PFSK-1 (cell line): ENCODE measurements around the gene FSTL1.

Experiments
- POLR2AphosphoS5 ChIP-seq: IDR thresholded peaks from 2 replicates; pipeline ENCODE4 v1.6.1; 2012; ENCODE audit warnings: low read depth, mild to moderate bottlenecking, control low read depth, low read length, moderate library complexity
- SIN3A ChIP-seq: IDR thresholded peaks from 2 replicates; pipeline ENCODE4 v1.6.1; 2012; ENCODE audit warnings: mild to moderate bottlenecking, low read length, moderate library complexity, borderline replicate concordance; ENCODE audit not compliant: insufficient read depth
- TAF1 ChIP-seq: IDR thresholded peaks from 2 replicates; pipeline ENCODE4 v1.6.1; 2012; ENCODE audit warnings: low read length, control low read depth, borderline replicate concordance; ENCODE audit not compliant: insufficient read depth
- TF ChIP-seq, protein P1 (sequence below), 2 experiments: IDR thresholded peaks; 2 replicates each; pipeline versions ENCODE4 v1.6.1 to v1.8.0; 2011 to 2012; ENCODE audit warnings: low read depth in 2 of 2, low read length in 2 of 2, control low read depth in 1 of 2, inconsistent platforms in 1 of 2, mild to moderate bottlenecking in 1 of 2, moderate library complexity in 1 of 2; ENCODE audit not compliant: insufficient read depth in 1 of 2

- TF ChIP-seq POLR2AphosphoS5 (no peak), TAF1 (no peak), SIN3A (no peak)
- TF ChIP-seq, protein P1, sequence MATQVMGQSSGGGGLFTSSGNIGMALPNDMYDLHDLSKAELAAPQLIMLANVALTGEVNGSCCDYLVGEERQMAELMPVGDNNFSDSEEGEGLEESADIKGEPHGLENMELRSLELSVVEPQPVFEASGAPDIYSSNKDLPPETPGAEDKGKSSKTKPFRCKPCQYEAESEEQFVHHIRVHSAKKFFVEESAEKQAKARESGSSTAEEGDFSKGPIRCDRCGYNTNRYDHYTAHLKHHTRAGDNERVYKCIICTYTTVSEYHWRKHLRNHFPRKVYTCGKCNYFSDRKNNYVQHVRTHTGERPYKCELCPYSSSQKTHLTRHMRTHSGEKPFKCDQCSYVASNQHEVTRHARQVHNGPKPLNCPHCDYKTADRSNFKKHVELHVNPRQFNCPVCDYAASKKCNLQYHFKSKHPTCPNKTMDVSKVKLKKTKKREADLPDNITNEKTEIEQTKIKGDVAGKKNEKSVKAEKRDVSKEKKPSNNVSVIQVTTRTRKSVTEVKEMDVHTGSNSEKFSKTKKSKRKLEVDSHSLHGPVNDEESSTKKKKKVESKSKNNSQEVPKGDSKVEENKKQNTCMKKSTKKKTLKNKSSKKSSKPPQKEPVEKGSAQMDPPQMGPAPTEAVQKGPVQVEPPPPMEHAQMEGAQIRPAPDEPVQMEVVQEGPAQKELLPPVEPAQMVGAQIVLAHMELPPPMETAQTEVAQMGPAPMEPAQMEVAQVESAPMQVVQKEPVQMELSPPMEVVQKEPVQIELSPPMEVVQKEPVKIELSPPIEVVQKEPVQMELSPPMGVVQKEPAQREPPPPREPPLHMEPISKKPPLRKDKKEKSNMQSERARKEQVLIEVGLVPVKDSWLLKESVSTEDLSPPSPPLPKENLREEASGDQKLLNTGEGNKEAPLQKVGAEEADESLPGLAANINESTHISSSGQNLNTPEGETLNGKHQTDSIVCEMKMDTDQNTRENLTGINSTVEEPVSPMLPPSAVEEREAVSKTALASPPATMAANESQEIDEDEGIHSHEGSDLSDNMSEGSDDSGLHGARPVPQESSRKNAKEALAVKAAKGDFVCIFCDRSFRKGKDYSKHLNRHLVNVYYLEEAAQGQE (IDR thresholded peaks at IDR 0.05; ENCODE audit: insufficient read depth in 1 of 2, low read depth in 2 of 2, low read length in 2 of 2): no peak
These were observed 102.5 kb downstream of the FSTL1 start for GRCh38 chr3:120348065-120348990.
